Caco-2 (cell line): ENCODE data around the gene ORAI3. TPM values are rescaled to one million over a fixed set of nuclear protein-coding genes. Genes with fewer than 3 reads are reported as not detected.

ENCODE experiments used
- BruUV-seq: library from RNA; stranded (reverse); fragments of 400-500 nt; replicated peaks from 2 replicates; lab custom pipeline; 2021; lab: Mats Ljungman, UMichigan
- CTCF ChIA-PET: fragments of 300-600 bp; sonication (Branson Sonifier 250); formaldehyde crosslinking; loops from one replicate; lab custom pipeline; 2022; ENCODE audit warnings: antibody characterized with exemption; lab: Charles Lee
- POLR2A ChIA-PET: fragments of 300-600 bp; sonication (Branson Sonifier 250); formaldehyde crosslinking; loops from one replicate; lab custom pipeline; 2022; ENCODE audit warnings: antibody characterized with exemption; lab: Charles Lee
- DNase-seq, 2 experiments: peaks; one replicate each; pipeline versions ENCODE4 v3.0.0 to v3.0.0-alpha.2; 2020 to 2022
- H3K27me3 ChIP-seq: replicated peaks from 2 replicates; pipeline ENCODE4 v1.6.0; 2011; ENCODE audit warnings: low read length; ENCODE audit not compliant: control insufficient read depth, insufficient read depth
- H3K36me3 ChIP-seq: 2 replicates; pipeline ENCODE4 v1.5.1; 2011; ENCODE audit warnings: low read length; ENCODE audit not compliant: control insufficient read depth, insufficient read depth
- H3K4me1 ChIP-seq: fragments of 250-450 bp; sonication (Bioruptor Pico); 2 replicates; pipeline ENCODE4 v1.5.1; 2020; ENCODE audit warnings: mild to moderate bottlenecking
- H3K4me3 ChIP-seq: 2 replicates; pipeline ENCODE4 v1.5.1; 2011; ENCODE audit warnings: low read depth, mild to moderate bottlenecking, control low read depth, low read length
- H3K9me3 ChIP-seq: fragments of 250-450 bp; sonication (Bioruptor Pico); 2 replicates; pipeline ENCODE4 v1.5.1; 2020; ENCODE audit warnings: mild to moderate bottlenecking, moderate library complexity
- H3K27ac Mint-ChIP-seq: one replicate; pipeline ENCODE4 v1.8.0; 2022; ENCODE audit warnings: mixed read lengths; ENCODE audit not compliant: unreplicated experiment
- H3K27me3 Mint-ChIP-seq: one replicate; pipeline ENCODE4 v1.8.0; 2022; ENCODE audit warnings: mixed read lengths; ENCODE audit not compliant: insufficient read depth, unreplicated experiment
- H3K36me3 Mint-ChIP-seq: one replicate; pipeline ENCODE4 v1.8.0; 2022; ENCODE audit warnings: mild to moderate bottlenecking, mixed read lengths; ENCODE audit not compliant: insufficient read depth, unreplicated experiment
- H3K4me1 Mint-ChIP-seq: one replicate; pipeline ENCODE4 v1.8.0; 2022; ENCODE audit warnings: low read depth, mixed read lengths; ENCODE audit not compliant: unreplicated experiment
- H3K4me3 Mint-ChIP-seq: one replicate; pipeline ENCODE4 v1.8.0; 2022; ENCODE audit warnings: mild to moderate bottlenecking, moderate library complexity, mixed read lengths; ENCODE audit not compliant: unreplicated experiment
- H3K9me3 Mint-ChIP-seq: one replicate; pipeline ENCODE4 v1.8.0; 2022; ENCODE audit warnings: mixed read lengths; ENCODE audit not compliant: unreplicated experiment
- intact Hi-C: fragments of 100-400 bp; cut with micrococcal nuclease; formaldehyde crosslinking; loops from one replicate; pipeline ENCODE4 v1.10.0; 2022; ENCODE audit not compliant: unreplicated experiment
- total RNA-seq: library from RNA; stranded (reverse); gene quantifications from 2 replicates; pipeline ENCODE4 v1.2.3, GENCODE V29; 2022
- TF ChIP-seq, protein P1 (sequence below), 2 experiments: fragments of 200-600 bp in 1 of 2; IDR thresholded peaks; 1 replicate in 1 of 2; 2 replicates in 1 of 2; pipeline versions ENCODE4 v1.5.1 to v1.8.0; 2011 to 2022; ENCODE audit warnings: antibody characterized with exemption in 1 of 2, control low read depth in 1 of 2, inconsistent platforms in 1 of 2, low read depth in 1 of 2, low read length in 1 of 2, mild to moderate bottlenecking in 1 of 2, moderate library complexity in 1 of 2; ENCODE audit not compliant: insufficient read depth in 1 of 2, severe bottlenecking in 1 of 2, unreplicated experiment in 1 of 2

ORAI3 gene
- total RNA-seq, 1 experiment from 2014 or later: 4.7 TPM

DNA sequence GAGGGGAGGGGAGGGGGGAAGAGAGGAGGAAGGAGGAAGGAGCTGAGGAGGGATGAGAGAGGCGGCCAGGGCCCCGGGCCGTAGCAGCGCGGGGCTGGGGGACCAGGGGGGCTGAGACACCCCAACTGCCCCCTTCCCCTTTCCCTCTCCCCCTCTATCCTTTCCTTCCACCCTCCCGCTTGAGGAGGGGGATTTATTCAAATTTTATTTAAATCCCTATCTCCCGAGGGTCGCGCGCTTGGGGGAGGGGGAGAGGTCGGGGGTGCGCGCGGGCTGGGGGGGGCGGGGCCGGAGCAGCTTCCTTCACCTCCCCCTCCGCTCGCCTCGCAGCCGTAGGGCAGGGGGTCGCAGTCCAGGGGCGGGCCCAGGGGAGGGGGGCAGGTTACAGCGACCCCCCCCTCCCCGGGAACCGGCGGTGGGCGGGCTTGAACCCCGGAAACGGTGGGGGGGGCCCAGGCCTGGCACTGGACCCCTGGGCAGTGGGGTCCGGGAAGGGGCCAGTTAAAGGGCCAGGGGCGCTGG, 25.3 kb upstream of the ORAI3 start, which contains the start of gene FBXL19:
TSS of gene FBXL19 (plus strand) at position 19 of the 522 bp plus-strand sequence. CDS start 2,183 bp downstream, outside the sequence.
- H3K4me3 Mint-ChIP-seq: peak within 1 kb of the TSS; percentile 100
- peak within 1 kb of the TSS; percentile 100 for H3K27ac Mint-ChIP-seq
- Histone ChIP-seq H3K4me3 (peak within 1 kb of the TSS; percentile 74), H3K9me3 (no peaks in the 10 kb centered on the region), H3K27me3 (no peaks in the 10 kb centered on the region), H3K36me3 (peaks cover 1% of the 10 kb centered on the region; the same call in 1 of the 2 replicates), H3K4me1 (no peaks in the 10 kb centered on the region)
- CTCF ChIA-PET: interaction anchor here (0.7 kb wide), 1 partner anchor 109 kb away, joined by 3 read pairs; no protein-coding TSS in a partner anchor
- intact Hi-C loops: loop anchor here (10.0 kb wide), 1 partner anchor 269 kb away; the partner anchor contains the start of genes FBRS and PRR14
- no peaks in the 10 kb centered on the region for H3K27me3 Mint-ChIP-seq
- BruUV-seq: no TSS peak
- no peaks in the 10 kb centered on the region for H3K4me1 Mint-ChIP-seq
- peaks cover 18% of the 10 kb centered on the region for H3K36me3 Mint-ChIP-seq
- H3K9me3 Mint-ChIP-seq: no peaks in the 10 kb centered on the region
- TF ChIP-seq, protein P1, sequence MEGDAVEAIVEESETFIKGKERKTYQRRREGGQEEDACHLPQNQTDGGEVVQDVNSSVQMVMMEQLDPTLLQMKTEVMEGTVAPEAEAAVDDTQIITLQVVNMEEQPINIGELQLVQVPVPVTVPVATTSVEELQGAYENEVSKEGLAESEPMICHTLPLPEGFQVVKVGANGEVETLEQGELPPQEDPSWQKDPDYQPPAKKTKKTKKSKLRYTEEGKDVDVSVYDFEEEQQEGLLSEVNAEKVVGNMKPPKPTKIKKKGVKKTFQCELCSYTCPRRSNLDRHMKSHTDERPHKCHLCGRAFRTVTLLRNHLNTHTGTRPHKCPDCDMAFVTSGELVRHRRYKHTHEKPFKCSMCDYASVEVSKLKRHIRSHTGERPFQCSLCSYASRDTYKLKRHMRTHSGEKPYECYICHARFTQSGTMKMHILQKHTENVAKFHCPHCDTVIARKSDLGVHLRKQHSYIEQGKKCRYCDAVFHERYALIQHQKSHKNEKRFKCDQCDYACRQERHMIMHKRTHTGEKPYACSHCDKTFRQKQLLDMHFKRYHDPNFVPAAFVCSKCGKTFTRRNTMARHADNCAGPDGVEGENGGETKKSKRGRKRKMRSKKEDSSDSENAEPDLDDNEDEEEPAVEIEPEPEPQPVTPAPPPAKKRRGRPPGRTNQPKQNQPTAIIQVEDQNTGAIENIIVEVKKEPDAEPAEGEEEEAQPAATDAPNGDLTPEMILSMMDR (IDR thresholded peaks at IDR 0.05; ENCODE audit: insufficient read depth in 1 of 2, low read depth in 1 of 2, low read length in 1 of 2, severe bottlenecking in 1 of 2, unreplicated experiment in 1 of 2): no peak
- POLR2A ChIA-PET: interaction anchor here (0.6 kb wide), 2 partner anchors 166 to 575 kb away, joined by 3 read pairs; no protein-coding TSS in a partner anchor
- peak in 1 of 2 experiments; percentile 28 for DNase-seq

- Mint-ChIP-seq H3K36me3 (peaks cover 18% of the 10 kb centered on the region), H3K4me3 (peak overlapping the region; percentile 89), H3K9me3 (no peaks in the 10 kb centered on the region), H3K27ac (peak overlapping the region; percentile 87), H3K4me1 (no peaks in the 10 kb centered on the region), H3K27me3 (no peaks in the 10 kb centered on the region)
- DNase-seq: peak in 1 of 2 experiments; percentile 20
- no TSS peak for BruUV-seq
- H3K4me3 ChIP-seq: peak overlapping the region; percentile 49
- H3K4me1 ChIP-seq: no peaks in the 10 kb centered on the region
- H3K36me3 ChIP-seq: peaks cover 1% of the 10 kb centered on the region; the same call in 1 of the 2 replicates
- no peaks in the 10 kb centered on the region for H3K9me3 ChIP-seq
- TF ChIP-seq, protein P1 (IDR thresholded peaks at IDR 0.05; ENCODE audit: insufficient read depth in 1 of 2, low read depth in 1 of 2, low read length in 1 of 2, severe bottlenecking in 1 of 2, unreplicated experiment in 1 of 2): no peak
- ChIA-PET POLR2A (interaction anchor here (0.6 kb wide), 2 partner anchors 165 to 575 kb away, joined by 3 read pairs; no protein-coding TSS in a partner anchor), CTCF (interaction anchor here (0.7 kb wide), 1 partner anchor 110 kb away, joined by 3 read pairs; no protein-coding TSS in a partner anchor)
- intact Hi-C loops: loop anchor here (10.0 kb wide), 1 partner anchor 269 kb away; the partner anchor contains the start of genes FBRS and PRR14
- H3K27me3 ChIP-seq: no peaks in the 10 kb centered on the region
These were observed 24.6 kb upstream of the ORAI3 start for GRCh38 chr16:30924076-30924912.
